Epidermal melanocyte (primary cell): ENCODE measurements around the gene POU2AF3.
"Not testable (repeated sequence)": the region's sequence is repeated elsewhere in the genome, so short reads cannot be mapped to it uniquely, and the experiment has no call there.

Experiments used
- DNase-seq: peaks from one replicate; pipeline ENCODE4 v3.0.0; 2011; ENCODE audit warnings: low spot score; ENCODE audit not compliant: insufficient read length

The POU2AF3 gene

GRCh38 chr11:111300569-111300968 is 2.2 kb downstream of the POU2AF3 start:
- no peak for DNase-seq

GRCh38 chr11:111301004-111301841 is 2.9 kb downstream of the POU2AF3 start:
- no peak for DNase-seq

GRCh38 chr11:111301842-111302118 is 3.4 kb downstream of the POU2AF3 start:
- DNase-seq: no peak

GRCh38 chr11:111302298-111302697 is 4.0 kb downstream of the POU2AF3 start:
- DNase-seq: no peak

- DNase-seq: no peak
Measured at GRCh38 chr11:111303461-111303860, 5.1 kb downstream of the POU2AF3 start.

GRCh38 chr11:111305162-111305802 is 6.9 kb downstream of the POU2AF3 start:
- DNase-seq: no peak

GRCh38 chr11:111305876-111306275 is 7.5 kb downstream of the POU2AF3 start:
- DNase-seq: no peak

GRCh38 chr11:111306321-111306720 is 8.0 kb downstream of the POU2AF3 start:
- DNase-seq: no peak

GRCh38 chr11:111307472-111308108 is 9.2 kb downstream of the POU2AF3 start:
- no peak for DNase-seq

- DNase-seq: no peak
Measured at GRCh38 chr11:111308140-111308539, 9.8 kb downstream of the POU2AF3 start.

GRCh38 chr11:111309215-111309915 is 11.0 kb downstream of the POU2AF3 start:
- DNase-seq: no peak

- DNase-seq: no peak
Measured at GRCh38 chr11:111310088-111310487, 11.7 kb downstream of the POU2AF3 start.

- DNase-seq: no peak
Measured at GRCh38 chr11:111310723-111311122, 12.4 kb downstream of the POU2AF3 start.

- no peak for DNase-seq
Measured at GRCh38 chr11:111312076-111312475, 13.7 kb downstream of the POU2AF3 start.

- DNase-seq: no peak
Measured at GRCh38 chr11:111319296-111319695, 20.9 kb downstream of the POU2AF3 start.

GRCh38 chr11:111320199-111320598 is 21.9 kb downstream of the POU2AF3 start:
- DNase-seq: not testable (repeated sequence)

- no peak for DNase-seq
Measured at GRCh38 chr11:111320728-111321568, 22.6 kb downstream of the POU2AF3 start.

GRCh38 chr11:111322534-111322933 is 24.2 kb downstream of the POU2AF3 start:
- no peak for DNase-seq

- DNase-seq: no peak
Measured at GRCh38 chr11:111324277-111324720, 26.0 kb downstream of the POU2AF3 start.

- no peak for DNase-seq
Measured at GRCh38 chr11:111325259-111325658, 26.9 kb downstream of the POU2AF3 start.

- DNase-seq: no peak
Measured at GRCh38 chr11:111326824-111327223, 28.5 kb downstream of the POU2AF3 start.
